ENCODE results near the gene LAPTM5. TPM values are rescaled to one million over a fixed set of nuclear protein-coding genes. Genes with fewer than 3 reads are reported as not detected.

The LAPTM5 gene
- total RNA-seq (10 to 100 TPM in 3 of 4 donors, 1 to 10 TPM in 1; 8.2 to 14.4 (median 13.7) TPM), polyA plus RNA-seq (10 to 100 TPM in 1 of 3 donors, 1 to 10 TPM in 2; 3.0 to 14.5 (median 4.3) TPM)
- long read RNA-seq, donor 1, partial matches to known transcripts, result 1 of 3 reads
- long read RNA-seq, donor 1, other reads (novel, unspliced or antisense), result 0 of 3 reads
- long read RNA-seq, donor 2, transcript LAPTM5-201 (8 exons, 2,223 nt), result major isoform, 8 of 11 reads
- long read RNA-seq, donor 2, partial matches to known transcripts, result 3 of 11 reads
- long read RNA-seq, donor 2, other reads (novel, unspliced or antisense), result 0 of 11 reads

- WGBS, 3 donors, result 42 to 57% (median 47%) methylated on average over 21 of the region's 21 CpGs
- ATAC-seq (peak in 1 of 4 donors; percentile 48), DNase-seq (peak; percentile 45 to 78)
- Histone ChIP-seq H3K4me1 (peaks cover 11% of the 10 kb centered on the region), H3K9me3 (no peaks in the 10 kb centered on the region), H3K4me3 (peak within 1 kb of the TSS; percentile 51), H3K36me3 (ENCODE audit: insufficient read depth in 1 of 2, low read depth in 1 of 2) (no peaks in the 10 kb centered on the region), H3K27ac (peak within 1 kb of the TSS; percentile 61), H3K27me3 (ENCODE audit: insufficient read depth in 3 of 3, low read length in 2 of 3) (no peaks in the 10 kb centered on the region)
- intact Hi-C loops (cut with DNase I), result no loop called here
- no peak for TF ChIP-seq CTCF (IDR thresholded peaks at IDR 0.05)
These were observed at the start of gene LAPTM5 for GRCh38 chr1:30757352-30758120. LAPTM5 (minus strand) TSS chr1:30757774; CDS start chr1:30757745, 29 bp downstream.

- DNase-seq (peak in 1 of 2 donors; percentile 34), ATAC-seq (peak in 1 of 4 donors; percentile 19)
- intact Hi-C loops (cut with DNase I), result no loop called here
- Histone ChIP-seq H3K4me3 (no peak overlapping the region), H3K27ac (no peak overlapping the region), H3K4me1 (no peaks in the 10 kb centered on the region), H3K27me3 (ENCODE audit: insufficient read depth in 3 of 3, low read length in 2 of 3) (peaks cover 0 to 18% (median 0%) of the 10 kb centered on the region in 3 donors), H3K36me3 (ENCODE audit: insufficient read depth in 1 of 2, low read depth in 1 of 2) (no peaks in the 10 kb centered on the region), H3K9me3 (no peaks in the 10 kb centered on the region)
- TF ChIP-seq CTCF (IDR thresholded peaks at IDR 0.05), result no peak
- WGBS, 3 donors, result 53 to 61% (median 58%) methylated on average over 24 of the region's 24 CpGs
These were observed 49.1 kb upstream of the LAPTM5 start for GRCh38 chr1:30806381-30807317.

- no peak for DNase-seq
- H3K4me1 ChIP-seq, result no peaks in the 10 kb centered on the region
- no peak overlapping the region for H3K27ac ChIP-seq
- H3K4me3 ChIP-seq, result no peak overlapping the region
- TF ChIP-seq CTCF (IDR thresholded peaks at IDR 0.05), result no peak
- 71 to 76% (median 72%) methylated on average over 11 of the region's 11 CpGs for WGBS, 3 donors
- H3K9me3 ChIP-seq, result no peaks in the 10 kb centered on the region
- H3K27me3 ChIP-seq (ENCODE audit: insufficient read depth in 3 of 3, low read length in 2 of 3), result peaks cover 0 to 18% (median 0%) of the 10 kb centered on the region in 3 donors
- no peak for ATAC-seq
- H3K36me3 ChIP-seq (ENCODE audit: insufficient read depth in 1 of 2, low read depth in 1 of 2), result no peaks in the 10 kb centered on the region
- intact Hi-C loops (cut with DNase I), result loop anchor here in 1 of 2 donors (1.0 kb wide), 1 partner anchor 104 kb away; no protein-coding TSS in a partner anchor
These were observed 47.9 kb upstream of the LAPTM5 start for GRCh38 chr1:30805304-30806003.

- H3K4me1 ChIP-seq, result no peaks in the 10 kb centered on the region
- 70 to 84% (median 81%) methylated on average over 5 of the region's 5 CpGs for WGBS, 3 donors
- TF ChIP-seq CTCF (IDR thresholded peaks at IDR 0.05), result no peak
- H3K36me3 ChIP-seq (ENCODE audit: insufficient read depth in 1 of 2, low read depth in 1 of 2), result no peaks in the 10 kb centered on the region
- no peaks in the 10 kb centered on the region for H3K9me3 ChIP-seq
- no peak overlapping the region for H3K27ac ChIP-seq
- intact Hi-C loops (cut with DNase I), result loop anchor here in 1 of 2 donors (1.0 kb wide), 1 partner anchor 104 kb away; no protein-coding TSS in a partner anchor
- H3K27me3 ChIP-seq (ENCODE audit: insufficient read depth in 3 of 3, low read length in 2 of 3), result peaks cover 0 to 18% (median 0%) of the 10 kb centered on the region in 3 donors
- no peak for DNase-seq
- no peak overlapping the region for H3K4me3 ChIP-seq
- no peak for ATAC-seq
These were observed 47.2 kb upstream of the LAPTM5 start for GRCh38 chr1:30804822-30805221.

All from psoas muscle (tissue), 8 donors.